GM23338 (cell line): Measurements from ENCODE around the gene SLC37A1. TPM values are rescaled to one million over a fixed set of nuclear protein-coding genes. Genes with fewer than 3 reads are reported as not detected.

Source experiments
- ATAC-seq: fragments of 200-7000 bp; cut with Tn5 transposase; 3 replicates; pipeline ENCODE4 v1.9.1; 2020
- DNase-seq: peaks from one replicate; pipeline ENCODE4 v3.0.0-alpha.2; 2015; ENCODE audit warnings: low spot score
- H2AFZ ChIP-seq: fragments of 200-600 bp; sonication (generic); 2 replicates; pipeline ENCODE4 v1.8.0; 2016; ENCODE audit warnings: antibody characterized with exemption, mild to moderate bottlenecking, moderate library complexity
- H3F3A ChIP-seq: fragments of 200-600 bp; sonication (generic); replicated peaks from 2 replicates; pipeline ENCODE4 v1.8.0; 2017; ENCODE audit warnings: antibody characterized with exemption, mixed run types, low read depth
- H3K27ac ChIP-seq: fragments of 200-600 bp; sonication (generic); 2 replicates; pipeline ENCODE4 v1.6.1; 2016; ENCODE audit warnings: low read depth
- H3K27me3 ChIP-seq: fragments of 200-600 bp; sonication (generic); 2 replicates; pipeline ENCODE4 v1.8.0; 2016; ENCODE audit warnings: mild to moderate bottlenecking, mixed run types, moderate library complexity; ENCODE audit not compliant: insufficient read depth
- H3K36me3 ChIP-seq: fragments of 200-600 bp; sonication (generic); 2 replicates; pipeline ENCODE4 v1.8.0; 2016; ENCODE audit warnings: mild to moderate bottlenecking; ENCODE audit not compliant: insufficient read depth
- H3K4me1 ChIP-seq: fragments of 200-600 bp; sonication (generic); 2 replicates; pipeline ENCODE4 v1.8.0; 2016; ENCODE audit warnings: mild to moderate bottlenecking, moderate library complexity; ENCODE audit not compliant: insufficient read depth
- H3K4me2 ChIP-seq: fragments of 200-600 bp; sonication (generic); 2 replicates; pipeline ENCODE4 v1.7.1; 2017; ENCODE audit warnings: mixed run types
- H3K4me3 ChIP-seq: fragments of 200-600 bp; sonication (generic); 2 replicates; pipeline ENCODE4 v1.6.1; 2016; ENCODE audit warnings: mixed run types
- H3K79me2 ChIP-seq: fragments of 200-600 bp; sonication (generic); replicated peaks from 2 replicates; pipeline ENCODE4 v1.8.0; 2017; ENCODE audit warnings: mild to moderate bottlenecking; ENCODE audit not compliant: insufficient read depth
- H3K9me2 ChIP-seq: fragments of 200-600 bp; sonication (generic); 2 replicates; pipeline ENCODE4 v1.8.0; 2017; ENCODE audit not compliant: insufficient read depth
- H4K20me1 ChIP-seq: fragments of 200-600 bp; sonication (generic); replicated peaks from 2 replicates; pipeline ENCODE4 v1.8.0; 2017; ENCODE audit warnings: mild to moderate bottlenecking; ENCODE audit not compliant: insufficient read depth
- H3K27ac Mint-ChIP-seq: 2 replicates; pipeline ENCODE4 v1.8.0; 2020; ENCODE audit warnings: inconsistent platforms, mild to moderate bottlenecking, moderate library complexity, mixed read lengths
- H3K27me3 Mint-ChIP-seq: 3 replicates; pipeline ENCODE4 v1.8.0; 2022; ENCODE audit warnings: low read depth, mild to moderate bottlenecking, moderate library complexity, mixed read lengths, inconsistent platforms; ENCODE audit not compliant: insufficient read depth, poor library complexity
- H3K36me3 Mint-ChIP-seq: 3 replicates; pipeline ENCODE4 v1.8.0; 2021; ENCODE audit warnings: low read depth, mild to moderate bottlenecking, inconsistent platforms, moderate library complexity, mixed read lengths
- H3K4me1 Mint-ChIP-seq: 3 replicates; pipeline ENCODE4 v1.8.0; 2020; ENCODE audit warnings: mild to moderate bottlenecking, inconsistent platforms, mixed read lengths
- H3K4me3 Mint-ChIP-seq: 3 replicates; pipeline ENCODE4 v1.8.0; 2021; ENCODE audit warnings: moderate library complexity, mild to moderate bottlenecking, inconsistent platforms, mixed read lengths
- H3K9me3 Mint-ChIP-seq: 3 replicates; pipeline ENCODE4 v1.8.0; 2020; ENCODE audit warnings: moderate library complexity, mild to moderate bottlenecking, inconsistent platforms, mixed read lengths
- CREB1 ChIP-seq: fragments of 250-450 bp; sonication (Bioruptor Pico); IDR thresholded peaks from 2 replicates; pipeline ENCODE4 v1.5.0; 2020; ENCODE audit warnings: low read depth, mild to moderate bottlenecking, moderate library complexity
- EZH2 ChIP-seq: fragments of 200-600 bp; sonication (generic); IDR thresholded peaks from one replicate; pipeline ENCODE4 v1.8.0; 2017; ENCODE audit warnings: antibody characterized with exemption, mild to moderate bottlenecking, low read depth; ENCODE audit not compliant: unreplicated experiment
- EZH2phosphoT487 ChIP-seq: fragments of 200-600 bp; sonication (generic); IDR thresholded peaks from one replicate; pipeline ENCODE4 v1.8.1; 2018; ENCODE audit warnings: antibody characterized with exemption; ENCODE audit not compliant: unreplicated experiment
- JUNB ChIP-seq: IDR thresholded peaks from one replicate; pipeline ENCODE4 v1.6.1; 2016; ENCODE audit warnings: antibody characterized with exemption; ENCODE audit not compliant: unreplicated experiment
- NANOG ChIP-seq: IDR thresholded peaks from 2 replicates; pipeline ENCODE4 v1.6.1; 2016; ENCODE audit warnings: antibody characterized with exemption, borderline replicate concordance
- POLR2AphosphoS5 ChIP-seq: IDR thresholded peaks from 2 replicates; pipeline ENCODE4 v1.6.1; 2016; ENCODE audit warnings: antibody characterized with exemption, low read depth
- STAT1 ChIP-seq: IDR thresholded peaks from one replicate; pipeline ENCODE4 v1.6.1; 2016; ENCODE audit warnings: antibody characterized with exemption; ENCODE audit not compliant: unreplicated experiment
- ZNF114 ChIP-seq: fragments of 250-450 bp; sonication (Bioruptor Pico); IDR thresholded peaks from 2 replicates; pipeline ENCODE4 v1.5.0; 2020; ENCODE audit warnings: mild to moderate bottlenecking, moderate library complexity
- ZNF331 ChIP-seq: fragments of 250-450 bp; sonication (Bioruptor Pico); IDR thresholded peaks from 2 replicates; pipeline ENCODE4 v1.5.0; 2020; ENCODE audit warnings: low read depth, mild to moderate bottlenecking, moderate library complexity
- polyA plus RNA-seq: library from polyadenylated mRNA; unstranded; fragments of >200 nt; fragmentation: Nextera tagmentation; extraction: Ambion mirVana; gene quantifications from 2 replicates; pipeline ENCODE4 v1.2.1, GENCODE V29; 2016
- total RNA-seq: library from RNA; depleted of rRNA; stranded (reverse); fragments of >200 nt; shearing (Covaris generic); gene quantifications from 2 replicates; pipeline ENCODE4 v1.2.3, GENCODE V29; 2014
- TF ChIP-seq, protein P1 (sequence below): IDR thresholded peaks from 2 replicates; pipeline ENCODE4 v1.6.1; 2016; ENCODE audit warnings: antibody characterized with exemption
- TF ChIP-seq, protein P2 (sequence below): IDR thresholded peaks from one replicate; pipeline ENCODE4 v1.6.1; 2018; ENCODE audit warnings: antibody characterized with exemption; ENCODE audit not compliant: unreplicated experiment
- TF ChIP-seq, protein P3 (sequence below): fragments of 250-450 bp; sonication (Bioruptor Pico); IDR thresholded peaks from 2 replicates; pipeline ENCODE4 v1.5.0; 2020; ENCODE audit warnings: mild to moderate bottlenecking, moderate library complexity
- TF ChIP-seq, protein P4 (sequence below), 2 experiments: fragments of 200-600 bp in 1 of 2; sonication (generic) in 1 of 2; conservative IDR thresholded peaks; 2 replicates each; pipeline versions ENCODE4 v1.5.1 to v1.6.1; 2016 to 2017; ENCODE audit warnings: antibody characterized with exemption in 2 of 2, low read depth in 2 of 2, mild to moderate bottlenecking in 2 of 2, moderate library complexity in 1 of 2

SLC37A1 gene
- total and polyA plus RNA-seq, 2 experiments from 2014 or later, result 14.0 to 30.3 TPM

DNA sequence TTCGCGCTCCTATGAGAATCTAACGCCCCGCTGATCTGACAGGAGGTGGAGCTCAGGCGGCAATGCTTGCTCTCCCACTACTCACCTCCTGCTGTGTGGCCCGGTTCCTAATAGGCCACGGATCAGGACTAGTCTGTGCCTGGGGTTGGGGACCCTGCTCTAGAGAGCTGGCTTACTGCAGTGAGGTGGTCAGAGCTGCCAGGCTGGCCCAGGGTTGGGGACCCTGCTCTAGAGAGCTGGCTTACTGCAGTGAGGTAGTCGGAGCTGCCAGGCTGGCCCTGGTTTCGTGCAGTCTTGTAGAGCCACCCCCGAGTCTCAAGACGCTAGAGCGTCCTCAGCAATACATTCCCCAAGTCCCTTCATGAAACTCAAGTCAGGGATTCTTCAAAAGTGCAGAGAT, 27.5 kb downstream of the SLC37A1 start:
- Histone ChIP-seq H3K4me3 (no peak overlapping the region), H3K36me3 (peaks cover 3% of the 10 kb centered on the region), H3F3A (no peaks in the 10 kb centered on the region), H3K4me1 (no peaks in the 10 kb centered on the region), H3K9me2 (no peaks in the 10 kb centered on the region), H3K27ac (no peak overlapping the region), H2AFZ (no peak overlapping the region), H3K27me3 (no peaks in the 10 kb centered on the region), H3K79me2 (no peaks in the 10 kb centered on the region), H4K20me1 (peaks cover 12% of the 10 kb centered on the region), H3K4me2 (no peak overlapping the region)
- TF ChIP-seq NANOG (no peak), STAT1 (no peak), ZNF114 (no peak), POLR2AphosphoS5 (no peak), JUNB (no peak), CREB1 (CRISPR knock-in tag) (no peak), EZH2 (no peak), EZH2phosphoT487 (no peak), ZNF331 (CRISPR knock-in tag) (no peak)
- TF ChIP-seq, protein P1, sequence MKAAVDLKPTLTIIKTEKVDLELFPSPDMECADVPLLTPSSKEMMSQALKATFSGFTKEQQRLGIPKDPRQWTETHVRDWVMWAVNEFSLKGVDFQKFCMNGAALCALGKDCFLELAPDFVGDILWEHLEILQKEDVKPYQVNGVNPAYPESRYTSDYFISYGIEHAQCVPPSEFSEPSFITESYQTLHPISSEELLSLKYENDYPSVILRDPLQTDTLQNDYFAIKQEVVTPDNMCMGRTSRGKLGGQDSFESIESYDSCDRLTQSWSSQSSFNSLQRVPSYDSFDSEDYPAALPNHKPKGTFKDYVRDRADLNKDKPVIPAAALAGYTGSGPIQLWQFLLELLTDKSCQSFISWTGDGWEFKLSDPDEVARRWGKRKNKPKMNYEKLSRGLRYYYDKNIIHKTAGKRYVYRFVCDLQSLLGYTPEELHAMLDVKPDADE, result no peak
- TF ChIP-seq, protein P2, sequence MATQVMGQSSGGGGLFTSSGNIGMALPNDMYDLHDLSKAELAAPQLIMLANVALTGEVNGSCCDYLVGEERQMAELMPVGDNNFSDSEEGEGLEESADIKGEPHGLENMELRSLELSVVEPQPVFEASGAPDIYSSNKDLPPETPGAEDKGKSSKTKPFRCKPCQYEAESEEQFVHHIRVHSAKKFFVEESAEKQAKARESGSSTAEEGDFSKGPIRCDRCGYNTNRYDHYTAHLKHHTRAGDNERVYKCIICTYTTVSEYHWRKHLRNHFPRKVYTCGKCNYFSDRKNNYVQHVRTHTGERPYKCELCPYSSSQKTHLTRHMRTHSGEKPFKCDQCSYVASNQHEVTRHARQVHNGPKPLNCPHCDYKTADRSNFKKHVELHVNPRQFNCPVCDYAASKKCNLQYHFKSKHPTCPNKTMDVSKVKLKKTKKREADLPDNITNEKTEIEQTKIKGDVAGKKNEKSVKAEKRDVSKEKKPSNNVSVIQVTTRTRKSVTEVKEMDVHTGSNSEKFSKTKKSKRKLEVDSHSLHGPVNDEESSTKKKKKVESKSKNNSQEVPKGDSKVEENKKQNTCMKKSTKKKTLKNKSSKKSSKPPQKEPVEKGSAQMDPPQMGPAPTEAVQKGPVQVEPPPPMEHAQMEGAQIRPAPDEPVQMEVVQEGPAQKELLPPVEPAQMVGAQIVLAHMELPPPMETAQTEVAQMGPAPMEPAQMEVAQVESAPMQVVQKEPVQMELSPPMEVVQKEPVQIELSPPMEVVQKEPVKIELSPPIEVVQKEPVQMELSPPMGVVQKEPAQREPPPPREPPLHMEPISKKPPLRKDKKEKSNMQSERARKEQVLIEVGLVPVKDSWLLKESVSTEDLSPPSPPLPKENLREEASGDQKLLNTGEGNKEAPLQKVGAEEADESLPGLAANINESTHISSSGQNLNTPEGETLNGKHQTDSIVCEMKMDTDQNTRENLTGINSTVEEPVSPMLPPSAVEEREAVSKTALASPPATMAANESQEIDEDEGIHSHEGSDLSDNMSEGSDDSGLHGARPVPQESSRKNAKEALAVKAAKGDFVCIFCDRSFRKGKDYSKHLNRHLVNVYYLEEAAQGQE, result no peak
- TF ChIP-seq, protein P3, sequence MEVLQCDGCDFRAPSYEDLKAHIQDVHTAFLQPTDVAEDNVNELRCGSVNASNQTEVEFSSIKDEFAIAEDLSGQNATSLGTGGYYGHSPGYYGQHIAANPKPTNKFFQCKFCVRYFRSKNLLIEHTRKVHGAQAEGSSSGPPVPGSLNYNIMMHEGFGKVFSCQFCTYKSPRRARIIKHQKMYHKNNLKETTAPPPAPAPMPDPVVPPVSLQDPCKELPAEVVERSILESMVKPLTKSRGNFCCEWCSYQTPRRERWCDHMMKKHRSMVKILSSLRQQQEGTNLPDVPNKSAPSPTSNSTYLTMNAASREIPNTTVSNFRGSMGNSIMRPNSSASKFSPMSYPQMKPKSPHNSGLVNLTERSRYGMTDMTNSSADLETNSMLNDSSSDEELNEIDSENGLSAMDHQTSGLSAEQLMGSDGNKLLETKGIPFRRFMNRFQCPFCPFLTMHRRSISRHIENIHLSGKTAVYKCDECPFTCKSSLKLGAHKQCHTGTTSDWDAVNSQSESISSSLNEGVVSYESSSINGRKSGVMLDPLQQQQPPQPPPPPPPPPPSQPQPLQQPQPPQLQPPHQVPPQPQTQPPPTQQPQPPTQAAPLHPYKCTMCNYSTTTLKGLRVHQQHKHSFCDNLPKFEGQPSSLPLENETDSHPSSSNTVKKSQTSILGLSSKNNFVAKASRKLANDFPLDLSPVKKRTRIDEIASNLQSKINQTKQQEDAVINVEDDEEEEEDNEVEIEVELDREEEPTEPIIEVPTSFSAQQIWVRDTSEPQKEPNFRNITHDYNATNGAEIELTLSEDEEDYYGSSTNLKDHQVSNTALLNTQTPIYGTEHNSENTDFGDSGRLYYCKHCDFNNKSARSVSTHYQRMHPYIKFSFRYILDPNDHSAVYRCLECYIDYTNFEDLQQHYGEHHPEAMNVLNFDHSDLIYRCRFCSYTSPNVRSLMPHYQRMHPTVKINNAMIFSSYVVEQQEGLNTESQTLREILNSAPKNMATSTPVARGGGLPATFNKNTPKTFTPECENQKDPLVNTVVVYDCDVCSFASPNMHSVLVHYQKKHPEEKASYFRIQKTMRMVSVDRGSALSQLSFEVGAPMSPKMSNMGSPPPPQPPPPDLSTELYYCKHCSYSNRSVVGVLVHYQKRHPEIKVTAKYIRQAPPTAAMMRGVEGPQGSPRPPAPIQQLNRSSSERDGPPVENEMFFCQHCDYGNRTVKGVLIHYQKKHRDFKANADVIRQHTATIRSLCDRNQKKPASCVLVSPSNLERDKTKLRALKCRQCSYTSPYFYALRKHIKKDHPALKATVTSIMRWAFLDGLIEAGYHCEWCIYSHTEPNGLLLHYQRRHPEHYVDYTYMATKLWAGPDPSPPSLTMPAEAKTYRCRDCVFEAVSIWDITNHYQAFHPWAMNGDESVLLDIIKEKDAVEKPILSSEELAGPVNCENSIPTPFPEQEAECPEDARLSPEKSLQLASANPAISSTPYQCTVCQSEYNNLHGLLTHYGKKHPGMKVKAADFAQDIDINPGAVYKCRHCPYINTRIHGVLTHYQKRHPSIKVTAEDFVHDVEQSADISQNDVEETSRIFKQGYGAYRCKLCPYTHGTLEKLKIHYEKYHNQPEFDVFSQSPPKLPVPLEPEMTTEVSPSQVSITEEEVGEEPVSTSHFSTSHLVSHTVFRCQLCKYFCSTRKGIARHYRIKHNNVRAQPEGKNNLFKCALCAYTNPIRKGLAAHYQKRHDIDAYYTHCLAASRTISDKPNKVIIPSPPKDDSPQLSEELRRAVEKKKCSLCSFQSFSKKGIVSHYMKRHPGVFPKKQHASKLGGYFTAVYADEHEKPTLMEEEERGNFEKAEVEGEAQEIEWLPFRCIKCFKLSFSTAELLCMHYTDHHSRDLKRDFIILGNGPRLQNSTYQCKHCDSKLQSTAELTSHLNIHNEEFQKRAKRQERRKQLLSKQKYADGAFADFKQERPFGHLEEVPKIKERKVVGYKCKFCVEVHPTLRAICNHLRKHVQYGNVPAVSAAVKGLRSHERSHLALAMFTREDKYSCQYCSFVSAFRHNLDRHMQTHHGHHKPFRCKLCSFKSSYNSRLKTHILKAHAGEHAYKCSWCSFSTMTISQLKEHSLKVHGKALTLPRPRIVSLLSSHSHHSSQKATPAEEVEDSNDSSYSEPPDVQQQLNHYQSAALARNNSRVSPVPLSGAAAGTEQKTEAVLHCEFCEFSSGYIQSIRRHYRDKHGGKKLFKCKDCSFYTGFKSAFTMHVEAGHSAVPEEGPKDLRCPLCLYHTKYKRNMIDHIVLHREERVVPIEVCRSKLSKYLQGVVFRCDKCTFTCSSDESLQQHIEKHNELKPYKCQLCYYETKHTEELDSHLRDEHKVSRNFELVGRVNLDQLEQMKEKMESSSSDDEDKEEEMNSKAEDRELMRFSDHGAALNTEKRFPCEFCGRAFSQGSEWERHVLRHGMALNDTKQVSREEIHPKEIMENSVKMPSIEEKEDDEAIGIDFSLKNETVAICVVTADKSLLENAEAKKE (CRISPR knock-in tag), result no peak
- TF ChIP-seq, protein P4, sequence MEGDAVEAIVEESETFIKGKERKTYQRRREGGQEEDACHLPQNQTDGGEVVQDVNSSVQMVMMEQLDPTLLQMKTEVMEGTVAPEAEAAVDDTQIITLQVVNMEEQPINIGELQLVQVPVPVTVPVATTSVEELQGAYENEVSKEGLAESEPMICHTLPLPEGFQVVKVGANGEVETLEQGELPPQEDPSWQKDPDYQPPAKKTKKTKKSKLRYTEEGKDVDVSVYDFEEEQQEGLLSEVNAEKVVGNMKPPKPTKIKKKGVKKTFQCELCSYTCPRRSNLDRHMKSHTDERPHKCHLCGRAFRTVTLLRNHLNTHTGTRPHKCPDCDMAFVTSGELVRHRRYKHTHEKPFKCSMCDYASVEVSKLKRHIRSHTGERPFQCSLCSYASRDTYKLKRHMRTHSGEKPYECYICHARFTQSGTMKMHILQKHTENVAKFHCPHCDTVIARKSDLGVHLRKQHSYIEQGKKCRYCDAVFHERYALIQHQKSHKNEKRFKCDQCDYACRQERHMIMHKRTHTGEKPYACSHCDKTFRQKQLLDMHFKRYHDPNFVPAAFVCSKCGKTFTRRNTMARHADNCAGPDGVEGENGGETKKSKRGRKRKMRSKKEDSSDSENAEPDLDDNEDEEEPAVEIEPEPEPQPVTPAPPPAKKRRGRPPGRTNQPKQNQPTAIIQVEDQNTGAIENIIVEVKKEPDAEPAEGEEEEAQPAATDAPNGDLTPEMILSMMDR (conservative IDR thresholded peaks at IDR 0.05; ENCODE audit: low read depth in 2 of 2), result no peak
- H3K4me3 Mint-ChIP-seq, result no peak overlapping the region
- peaks cover 46% of the 10 kb centered on the region for H3K36me3 Mint-ChIP-seq
- no peaks in the 10 kb centered on the region for H3K9me3 Mint-ChIP-seq
- H3K27ac Mint-ChIP-seq, result no peak overlapping the region
- ATAC-seq, result no peak
- DNase-seq, result no peak
- peaks cover 3% of the 10 kb centered on the region for H3K27me3 Mint-ChIP-seq
- peaks cover 4% of the 10 kb centered on the region for H3K4me1 Mint-ChIP-seq
